Measurements from ENCODE around the gene ZNF331.

The ZNF331 gene

GRCh38 chr19:53576941-53577653 is 39.2 kb downstream of the ZNF331 start:
- DNase-seq (ENCODE audit: low spot score): no peak

- DNase-seq (ENCODE audit: low spot score): no peak
Measured at GRCh38 chr19:53577968-53578367, 40.0 kb downstream of the ZNF331 start.

GRCh38 chr19:53579518-53579917 is 41.6 kb downstream of the ZNF331 start:
- no peak for DNase-seq (ENCODE audit: low spot score)

- no peak for DNase-seq (ENCODE audit: low spot score)
Measured at GRCh38 chr19:53580871-53581835, 43.2 kb downstream of the ZNF331 start.

- DNase-seq (ENCODE audit: low spot score): no peak
Measured at GRCh38 chr19:53581871-53582279, 43.9 kb downstream of the ZNF331 start.

GRCh38 chr19:53583181-53583580 is 45.2 kb downstream of the ZNF331 start:
- no peak for DNase-seq (ENCODE audit: low spot score)

- DNase-seq (ENCODE audit: low spot score): no peak
Measured at GRCh38 chr19:53586277-53586691, 48.3 kb downstream of the ZNF331 start.

GRCh38 chr19:53594811-53595509 is 57.0 kb downstream of the ZNF331 start:
- no peak for DNase-seq (ENCODE audit: low spot score)

GRCh38 chr19:53595510-53595867 is 57.5 kb downstream of the ZNF331 start:
- DNase-seq (ENCODE audit: low spot score): no peak

- DNase-seq (ENCODE audit: low spot score): no peak
Measured at GRCh38 chr19:53596056-53596455, 58.1 kb downstream of the ZNF331 start.

- DNase-seq (ENCODE audit: low spot score): no peak
Measured at GRCh38 chr19:53597023-53597422, 59.1 kb downstream of the ZNF331 start.

- no peak for DNase-seq (ENCODE audit: low spot score)
Measured at GRCh38 chr19:53598361-53598760, 60.4 kb downstream of the ZNF331 start.

GRCh38 chr19:53600217-53600616 is 62.3 kb downstream of the ZNF331 start:
- DNase-seq (ENCODE audit: low spot score): no peak

GRCh38 chr19:53606031-53606430 is 68.1 kb downstream of the ZNF331 start:
- no peak for DNase-seq (ENCODE audit: low spot score)

GRCh38 chr19:53608381-53608780 is 70.4 kb downstream of the ZNF331 start:
- DNase-seq (ENCODE audit: low spot score): no peak

GRCh38 chr19:53612762-53613526 is 75.0 kb downstream of the ZNF331 start:
- no peak for DNase-seq (ENCODE audit: low spot score)

GRCh38 chr19:53621885-53622740 is 84.2 kb downstream of the ZNF331 start:
- DNase-seq (ENCODE audit: low spot score): no peak

- no peak for DNase-seq (ENCODE audit: low spot score)
Measured at GRCh38 chr19:53624771-53625545, 87.0 kb downstream of the ZNF331 start.

GRCh38 chr19:53626486-53626885 is 88.5 kb downstream of the ZNF331 start:
- no peak for DNase-seq (ENCODE audit: low spot score)

- no peak for DNase-seq (ENCODE audit: low spot score)
Measured at GRCh38 chr19:53626976-53627375, 89.0 kb downstream of the ZNF331 start.

Measured in hematopoietic multipotent progenitor cell treated with erythropoietin and hydrocortisone succinate and interleukin-3 and kit ligand, for 17 days (in vitro differentiated cells).